HG02943 (cell line): ENCODE results near the gene CELSR3.
A peak's percentile ranks its signal among the peaks of the same experiment; 100 is the strongest.

Source experiments
- ATAC-seq: cut with Tn5 transposase; IDR thresholded peaks from one replicate; pipeline ENCODE4 v1.9.1; 2021; ENCODE audit warnings: mild to moderate bottlenecking, low read depth, moderate library complexity; ENCODE audit not compliant: unreplicated experiment

Gene CELSR3

DNA sequence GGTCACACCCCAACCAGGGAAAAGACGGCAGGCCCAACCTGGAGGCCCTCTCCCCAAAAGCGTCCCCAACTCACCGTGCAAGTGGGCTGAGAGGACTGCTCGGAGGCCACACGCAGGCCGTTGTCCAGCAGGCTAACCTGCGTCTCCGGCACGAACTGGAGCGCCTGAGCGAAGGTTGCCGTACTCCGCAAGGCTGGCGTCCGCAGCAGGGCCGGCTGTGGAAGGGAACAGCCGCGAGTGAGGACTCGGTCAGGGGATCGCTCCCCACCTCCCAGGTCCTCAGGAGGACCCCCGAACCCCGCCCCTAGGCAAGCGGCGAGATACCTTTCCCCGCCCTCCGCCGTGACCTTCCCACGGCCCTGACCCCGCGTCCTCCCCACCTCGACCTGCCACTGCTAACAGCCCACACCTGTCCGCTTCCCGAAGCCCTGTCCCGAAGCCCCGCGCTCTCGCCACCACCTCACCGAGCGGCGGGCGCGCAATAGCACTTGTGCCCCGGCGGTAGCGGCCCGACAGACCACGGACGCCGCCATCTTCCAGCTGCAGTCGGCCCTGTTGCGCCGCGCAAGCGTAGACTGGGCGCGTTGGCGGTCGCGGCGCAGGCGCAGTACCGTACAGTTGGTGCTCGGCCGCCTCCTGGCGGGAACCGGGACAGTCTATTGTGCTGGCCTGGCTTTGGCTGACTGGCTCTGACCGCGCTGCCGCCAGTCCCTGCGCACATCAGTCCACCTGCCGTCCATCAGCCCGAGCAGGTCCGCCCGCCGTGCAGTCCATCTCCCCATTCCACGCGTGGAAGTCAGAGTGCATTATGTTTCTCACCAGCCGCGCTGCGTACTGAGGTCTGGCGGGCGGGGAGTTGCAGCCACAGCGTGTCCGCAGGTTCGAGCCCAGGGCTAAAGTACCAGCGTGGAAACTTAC is 53.3 kb downstream of the CELSR3 start, which contains the start of gene UQCRC1:
TSS of gene UQCRC1 (minus strand) at position 559 of the 918 bp plus-strand sequence. CDS start at position 533, 26 bp downstream.
- ATAC-seq = peak; percentile 93

DNA sequence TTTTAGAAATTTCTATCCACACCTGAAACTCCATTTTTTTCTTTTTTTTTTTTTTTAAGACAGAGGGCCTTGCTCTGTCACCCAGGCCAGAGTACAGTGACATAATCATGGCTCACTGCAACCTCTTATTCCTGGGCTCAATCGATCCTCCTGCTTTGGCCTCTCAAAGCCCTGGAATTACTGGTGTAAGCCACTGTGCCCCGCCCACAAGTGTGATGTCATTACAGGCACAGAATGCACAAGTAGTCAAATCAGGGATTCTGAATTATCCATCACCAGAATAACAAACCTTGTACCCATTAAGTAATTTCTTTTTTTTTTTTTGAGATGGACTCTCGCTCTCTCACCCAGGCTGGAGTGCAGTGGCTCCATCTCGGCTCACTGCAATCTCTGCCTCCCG is 55.2 kb downstream of the CELSR3 start:
- ATAC-seq = no peak

DNA sequence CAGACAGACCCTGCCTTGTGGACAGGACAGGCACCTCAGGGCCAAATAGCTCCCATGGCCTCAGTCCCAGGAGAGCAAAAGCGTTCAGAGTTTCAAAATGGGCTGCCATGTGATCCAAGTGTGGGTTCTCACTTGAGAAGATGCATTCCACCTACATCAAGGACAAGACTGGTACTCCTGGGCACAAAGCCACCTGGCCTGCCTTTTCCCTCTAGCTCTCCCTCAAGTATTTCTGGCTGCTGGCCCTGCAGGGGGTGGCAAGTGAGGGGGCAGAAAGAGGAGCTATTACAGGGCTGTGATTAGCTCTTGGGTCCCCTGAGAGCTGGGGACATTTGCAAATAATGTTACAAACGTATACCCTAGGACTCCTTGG is 61.1 kb downstream of the CELSR3 start:
- ATAC-seq = no peak

DNA sequence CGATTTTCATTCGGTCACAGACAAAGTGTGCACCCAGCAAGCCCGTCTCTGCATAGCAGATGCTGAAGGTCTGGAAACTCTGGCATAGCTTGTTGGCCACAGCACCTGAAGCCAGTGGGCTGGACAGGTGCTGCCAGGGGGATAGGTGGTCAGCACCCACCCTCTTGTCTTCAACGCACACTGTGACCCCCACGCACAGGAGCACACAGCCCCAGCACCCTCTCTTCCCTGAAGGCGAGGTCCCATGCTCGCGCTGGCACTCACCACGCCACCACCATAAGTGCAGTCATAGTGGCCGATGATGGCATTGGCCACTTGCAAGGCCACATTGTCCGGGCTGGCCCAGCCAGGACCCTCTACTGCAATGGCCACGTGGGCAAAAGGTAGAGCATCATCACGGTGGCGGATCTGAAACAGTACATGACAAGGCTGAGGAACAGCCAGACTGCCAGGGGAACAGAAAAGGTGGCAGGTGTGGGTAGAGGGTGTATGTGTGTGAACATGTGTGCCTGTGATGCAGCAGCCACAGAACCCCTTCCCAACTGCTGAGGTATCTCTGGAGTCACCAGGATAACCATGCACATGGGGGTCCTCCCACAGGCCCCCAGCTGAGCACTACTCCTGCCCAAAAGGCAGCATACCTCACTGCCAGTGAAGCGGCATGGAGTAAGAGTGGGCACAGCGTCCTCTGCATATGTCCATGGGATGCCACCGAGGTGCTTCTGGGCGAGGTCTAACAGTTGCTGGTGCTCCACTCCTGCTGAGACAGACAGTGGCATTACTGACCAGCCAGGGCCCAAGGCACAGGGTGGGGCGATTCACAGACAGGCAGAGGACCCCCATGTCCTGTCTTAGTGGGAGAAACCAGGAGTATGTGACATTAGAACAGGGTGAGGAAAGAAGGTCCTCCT is 61.7 kb downstream of the CELSR3 start:
- no peak for ATAC-seq

DNA sequence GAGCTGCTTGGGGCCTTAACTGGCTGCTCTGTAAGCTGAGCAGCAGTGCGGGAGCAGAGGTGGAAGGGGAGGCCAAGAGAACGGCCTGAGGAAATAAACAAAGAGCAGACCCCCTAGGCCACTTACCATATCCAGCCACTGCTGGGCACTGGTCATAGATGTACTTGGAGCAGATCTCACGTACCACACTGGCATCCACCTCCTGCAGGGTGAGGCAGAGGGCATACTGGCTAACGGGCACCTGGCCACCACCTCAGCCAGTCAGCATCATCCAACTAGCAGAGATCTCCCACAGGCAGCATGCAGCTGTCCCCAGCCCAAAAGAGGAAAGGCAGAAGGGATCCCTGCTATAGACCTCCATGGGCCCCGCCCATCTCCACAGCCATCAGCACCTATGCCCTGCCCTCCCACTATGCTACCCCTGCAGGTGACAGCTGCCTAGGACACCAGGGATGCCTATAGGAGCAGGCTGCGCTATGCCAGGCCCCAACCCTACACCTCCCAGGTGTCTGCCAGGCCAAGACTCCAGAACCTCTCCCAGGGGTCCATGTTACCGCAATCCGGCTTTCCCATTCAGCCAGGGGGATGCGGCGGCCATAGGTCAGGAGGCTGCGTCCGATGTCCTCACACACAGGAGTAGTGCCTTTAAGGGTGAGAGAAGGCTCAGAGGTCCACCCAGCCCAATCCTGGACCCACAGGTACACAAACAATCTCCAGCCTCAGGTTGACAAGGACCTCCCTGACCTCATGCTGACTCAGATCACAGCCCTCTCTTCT is 63.0 kb downstream of the CELSR3 start:
- ATAC-seq = no peak

DNA sequence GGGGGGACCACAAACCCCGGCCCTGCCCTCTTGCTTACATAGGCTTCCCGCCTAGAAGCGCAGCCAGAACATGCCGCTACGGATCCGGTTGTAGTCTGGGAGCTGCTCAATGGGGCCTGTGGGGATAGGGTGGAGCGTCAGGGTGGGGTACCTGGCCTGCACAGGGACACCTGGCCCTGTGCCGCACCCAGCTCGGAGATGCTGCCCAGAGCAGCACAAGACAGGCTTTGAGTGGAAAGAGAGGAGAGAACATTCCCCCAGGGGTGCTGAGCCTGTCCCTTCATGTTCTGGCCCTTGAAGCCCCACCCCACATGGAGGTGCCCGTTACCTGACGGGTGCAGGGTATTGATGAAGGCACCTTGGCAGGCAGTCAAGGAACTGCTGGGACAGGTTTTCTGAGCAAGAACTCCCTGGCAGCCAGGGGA is 63.6 kb downstream of the CELSR3 start:
- no peak for ATAC-seq

DNA sequence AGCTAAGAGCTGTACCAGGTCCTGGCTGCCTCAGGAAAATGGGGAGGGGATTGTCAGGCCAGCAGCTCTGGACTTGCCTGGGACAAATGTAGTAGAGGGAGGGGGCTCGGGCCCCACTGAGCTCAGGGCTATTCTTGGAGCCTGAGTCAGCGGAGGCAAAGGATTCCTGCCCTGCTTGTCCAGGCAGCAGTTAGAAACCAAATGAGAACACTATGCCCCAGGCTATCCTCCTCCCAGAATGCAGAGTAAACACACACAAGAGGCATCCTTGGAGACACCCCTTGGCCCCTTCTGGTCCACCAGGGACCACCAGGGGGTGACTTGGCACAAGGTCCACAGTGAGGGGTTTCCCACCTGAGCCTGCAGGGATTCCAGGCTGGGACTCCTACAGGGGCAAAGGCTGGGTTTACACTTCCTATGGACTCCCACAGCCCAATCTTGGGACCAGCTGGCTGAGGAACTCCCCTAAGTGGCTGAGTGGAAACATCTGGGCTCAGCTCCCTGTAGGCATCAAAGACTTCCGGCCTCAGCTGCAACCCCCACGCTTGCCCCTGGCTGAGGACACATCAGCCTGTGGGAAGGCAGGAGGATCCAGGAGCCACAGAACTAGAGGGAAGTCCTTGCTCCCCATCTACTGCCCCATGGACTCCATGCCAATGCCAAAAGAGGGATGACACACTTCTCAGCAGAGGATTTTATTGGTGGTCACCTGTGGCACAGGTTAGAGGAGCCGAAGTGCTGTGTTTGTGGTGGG is 64.2 kb downstream of the CELSR3 start:
- no peak for ATAC-seq

DNA sequence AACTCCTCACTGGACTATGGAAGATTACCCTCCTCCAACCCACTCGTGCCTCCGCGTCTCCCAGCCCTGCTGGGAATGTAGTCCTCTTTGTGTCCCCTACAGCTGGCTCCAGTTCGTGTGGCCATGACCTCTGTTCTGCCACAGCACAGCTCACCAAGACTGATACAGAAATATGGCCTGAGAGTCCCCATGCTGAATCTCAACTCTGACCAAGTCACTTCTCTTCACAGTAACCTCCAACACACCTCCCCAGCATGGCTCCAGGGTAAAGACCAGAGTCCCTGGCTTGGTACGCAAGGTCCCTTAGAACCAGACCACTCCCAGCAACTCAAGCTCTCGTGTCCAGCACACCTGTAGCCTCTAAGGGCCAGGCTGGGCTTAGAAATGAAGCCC is 65.3 kb downstream of the CELSR3 start:
- ATAC-seq = no peak

DNA sequence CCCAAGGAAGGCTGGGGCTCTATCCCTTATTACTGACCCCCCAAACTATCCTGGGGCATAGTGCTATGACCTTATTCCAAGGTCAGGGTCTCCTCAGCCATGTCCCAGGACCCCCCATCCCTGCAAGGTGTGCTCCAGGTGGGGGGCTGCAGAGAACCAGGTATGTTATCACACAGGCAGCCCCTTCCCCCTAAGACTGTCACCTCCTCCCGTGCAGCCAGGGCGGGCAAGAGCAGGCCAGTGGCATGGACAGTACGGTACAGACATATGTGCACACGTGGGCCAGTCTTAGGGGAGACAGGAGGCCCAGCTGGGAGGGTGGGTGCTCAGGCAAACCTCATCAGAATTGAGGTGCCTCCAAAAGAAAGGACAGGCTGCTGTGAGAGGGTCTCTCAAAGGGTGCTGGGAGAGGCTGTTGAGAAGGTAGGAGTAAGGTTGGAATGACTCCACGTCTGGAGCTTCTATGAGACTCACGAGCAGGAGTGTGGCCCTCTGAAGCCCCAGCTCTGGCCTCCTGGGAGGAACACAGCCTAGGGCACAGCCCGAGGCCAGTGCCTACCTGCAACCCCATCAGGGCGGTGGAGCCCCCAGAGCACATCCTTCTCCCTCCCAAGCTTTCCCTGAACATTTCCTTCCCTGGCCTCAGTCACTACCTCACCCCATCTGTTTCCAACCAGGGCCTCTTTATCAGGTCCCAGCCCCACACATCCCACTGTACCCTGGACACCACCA is 65.8 kb downstream of the CELSR3 start:
- no peak for ATAC-seq

DNA sequence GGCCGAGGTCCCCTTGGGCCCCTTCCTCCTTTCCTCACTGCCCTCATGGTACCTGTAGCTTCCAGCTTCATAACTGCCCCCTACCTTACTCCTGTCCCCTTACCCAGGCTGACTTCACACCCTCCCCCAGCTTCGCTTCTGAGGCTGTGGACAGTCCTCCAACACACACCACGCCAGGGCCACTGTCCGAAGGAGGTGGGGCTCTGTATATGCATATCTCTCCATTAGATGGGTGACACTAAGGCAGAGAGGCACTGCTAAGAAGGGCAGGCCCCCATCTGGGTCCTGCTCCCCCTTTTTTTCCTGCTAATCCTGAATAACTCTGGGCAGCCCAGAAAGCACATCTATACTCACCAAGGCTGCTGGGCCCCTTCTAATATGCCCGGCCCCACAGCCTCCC is 66.5 kb downstream of the CELSR3 start:
- ATAC-seq = no peak

DNA sequence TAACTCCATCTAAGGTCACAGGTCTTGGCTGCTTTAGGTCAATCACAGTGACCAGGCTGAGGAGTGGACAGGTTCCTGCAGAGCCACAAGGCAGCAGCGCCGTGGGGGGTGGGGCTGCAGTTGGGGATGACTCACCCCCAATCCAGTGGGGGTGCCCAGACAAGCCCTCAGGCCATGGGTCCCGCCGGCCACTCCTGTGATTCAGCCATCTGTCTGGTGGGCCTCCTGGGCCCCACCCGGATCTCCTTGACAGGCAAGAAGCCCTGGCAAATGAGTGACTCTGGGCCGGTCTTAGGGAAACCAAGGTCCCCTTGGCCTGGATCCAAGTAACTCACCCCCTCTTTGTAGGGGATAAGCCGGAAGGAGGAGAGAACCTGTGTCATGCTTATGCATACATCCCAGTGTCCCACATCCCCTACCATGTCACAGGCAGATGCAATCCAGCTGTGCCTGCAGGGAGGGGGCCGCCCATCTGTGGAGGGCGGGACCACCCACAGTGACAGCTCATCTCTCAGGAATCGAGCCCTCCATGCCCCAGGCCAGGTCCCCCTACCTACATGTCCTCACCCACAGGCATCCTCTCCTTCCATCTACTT is 67.1 kb downstream of the CELSR3 start:
- no peak for ATAC-seq

DNA sequence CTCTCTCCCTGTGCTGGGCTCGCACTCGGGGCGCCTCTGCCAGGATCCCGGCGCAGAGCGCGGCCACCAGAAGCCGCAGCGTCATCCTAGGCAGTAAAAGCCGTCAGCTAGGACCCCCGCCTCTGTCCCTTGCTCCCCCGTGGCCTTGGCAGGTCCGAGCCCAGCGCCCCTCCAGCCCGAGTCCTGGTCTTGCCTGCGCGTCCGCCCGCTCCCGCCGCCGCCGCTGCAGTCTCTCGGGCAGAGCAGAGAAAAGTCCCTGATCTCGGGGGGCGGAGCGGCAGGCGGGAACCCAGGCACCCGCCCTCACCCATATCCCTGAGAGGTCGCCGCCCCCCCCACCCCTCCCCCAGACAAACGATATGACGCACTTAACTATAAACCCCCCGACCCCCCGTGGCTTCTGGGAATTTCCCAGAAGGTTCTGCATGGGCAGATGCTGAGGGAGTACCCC is 67.6 kb downstream of the CELSR3 start, which contains the start of gene COL7A1:
TSS of gene COL7A1 (minus strand) at position 255 of the 451 bp plus-strand sequence. CDS start at position 85, 170 bp downstream.
- ATAC-seq = no peak

DNA sequence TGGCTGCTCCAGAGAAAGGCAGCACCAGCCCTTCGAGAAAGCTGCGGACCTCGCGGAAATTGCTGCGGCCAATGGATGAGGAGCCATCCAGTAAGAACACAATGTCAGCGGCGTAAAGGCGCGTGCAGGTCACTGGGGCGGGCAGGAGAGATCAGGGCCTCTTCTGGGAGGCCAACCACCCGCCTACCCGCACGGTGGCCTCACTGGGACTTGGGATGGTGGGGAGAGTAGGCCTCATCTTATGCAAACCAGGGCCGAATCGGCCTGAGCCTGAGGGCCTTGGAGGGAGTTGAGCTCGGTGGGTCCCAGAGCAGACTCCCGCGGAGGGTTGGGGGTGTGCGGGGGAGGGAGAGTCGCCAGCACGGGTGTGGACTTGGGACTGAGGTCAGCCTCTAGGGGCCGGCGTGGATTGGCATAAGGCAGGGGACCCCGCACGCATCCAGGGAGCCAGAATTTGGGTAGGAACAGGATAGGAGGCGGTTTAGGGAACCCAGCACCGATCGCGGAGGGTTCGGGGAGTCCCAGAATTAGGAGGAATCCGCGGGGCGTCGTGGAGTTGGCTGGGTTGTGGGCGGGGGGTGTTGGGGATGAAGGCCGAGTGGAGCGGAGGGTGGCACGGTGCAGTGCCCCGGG is 68.2 kb downstream of the CELSR3 start:
- ATAC-seq = no peak

DNA sequence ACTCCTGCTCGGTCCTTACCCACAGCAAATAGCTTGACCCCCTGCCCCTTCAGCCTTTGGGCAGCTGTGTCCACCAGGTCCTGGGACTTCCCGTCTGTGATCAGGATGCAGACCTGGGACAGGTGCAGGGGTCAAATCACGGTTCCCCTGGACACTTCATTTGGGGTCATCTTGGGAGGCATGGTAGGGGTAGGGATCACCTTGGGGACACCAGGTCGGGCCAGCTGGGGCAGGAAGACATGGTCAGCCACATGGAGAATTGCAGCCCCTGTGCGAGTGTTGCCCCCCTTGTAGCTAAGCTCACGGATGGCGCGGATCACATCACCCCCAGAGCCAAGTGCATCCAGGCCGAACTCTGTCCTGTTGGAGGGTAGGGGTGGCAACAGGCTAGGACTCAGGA is 69.3 kb downstream of the CELSR3 start:
- no peak for ATAC-seq

DNA sequence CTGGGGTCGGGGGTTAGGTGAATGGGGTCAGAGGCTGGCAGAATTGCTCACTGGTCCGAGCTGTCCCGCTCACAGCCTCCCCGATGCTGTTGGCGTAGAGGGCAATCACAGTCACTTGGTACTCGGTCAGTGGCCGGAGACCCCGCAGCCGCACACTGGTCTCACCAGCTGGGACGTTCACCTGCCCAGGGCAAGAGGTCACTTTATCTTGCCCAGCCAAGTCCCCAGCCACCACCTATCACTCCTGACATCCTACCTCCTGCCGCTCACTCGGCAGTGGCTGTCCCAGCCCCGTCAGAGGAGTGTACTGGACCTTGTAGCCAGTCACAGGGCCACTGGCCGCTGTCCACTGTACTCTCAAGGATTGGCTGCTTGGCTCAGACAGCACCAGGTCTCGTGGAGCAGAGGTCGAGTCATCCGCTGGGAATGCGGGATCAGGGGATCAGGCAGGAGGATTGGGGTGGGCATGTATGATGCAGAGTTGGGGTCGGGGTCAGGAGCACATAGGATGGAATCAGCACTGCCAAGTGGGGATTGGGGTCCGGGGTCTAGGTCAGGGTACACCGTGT is 70.1 kb downstream of the CELSR3 start:
- no peak for ATAC-seq

DNA sequence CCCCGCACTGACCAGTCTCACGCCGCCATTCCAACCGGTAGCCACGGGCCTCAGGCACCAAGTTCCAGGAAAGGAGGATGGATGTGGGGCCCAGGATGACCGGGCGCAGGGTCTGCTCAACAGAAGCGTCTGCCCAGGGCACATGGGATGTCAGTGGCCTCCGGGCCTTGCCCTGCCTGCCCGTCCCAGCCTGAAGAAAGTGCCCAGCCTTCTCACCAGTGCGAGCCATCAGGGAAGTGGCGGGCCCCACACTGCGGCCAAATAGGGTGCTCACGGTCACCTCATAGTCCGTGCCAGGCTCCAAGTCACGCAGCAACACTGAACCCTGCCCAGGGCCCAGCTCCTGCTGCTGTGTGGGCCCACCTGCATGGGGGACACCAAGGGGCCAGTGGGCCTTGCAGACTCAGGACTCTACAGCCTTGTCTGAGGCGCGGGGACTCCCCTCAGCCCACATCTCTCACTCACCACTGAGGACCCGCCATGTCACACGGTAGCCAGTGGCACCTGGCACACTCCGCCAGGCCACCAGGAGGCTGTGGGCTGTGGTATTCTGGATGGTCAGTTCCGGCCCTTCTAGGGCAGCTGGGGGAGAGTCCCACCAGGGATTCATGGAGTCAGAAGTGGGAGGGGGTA is 70.7 kb downstream of the CELSR3 start:
- ATAC-seq = no peak

DNA sequence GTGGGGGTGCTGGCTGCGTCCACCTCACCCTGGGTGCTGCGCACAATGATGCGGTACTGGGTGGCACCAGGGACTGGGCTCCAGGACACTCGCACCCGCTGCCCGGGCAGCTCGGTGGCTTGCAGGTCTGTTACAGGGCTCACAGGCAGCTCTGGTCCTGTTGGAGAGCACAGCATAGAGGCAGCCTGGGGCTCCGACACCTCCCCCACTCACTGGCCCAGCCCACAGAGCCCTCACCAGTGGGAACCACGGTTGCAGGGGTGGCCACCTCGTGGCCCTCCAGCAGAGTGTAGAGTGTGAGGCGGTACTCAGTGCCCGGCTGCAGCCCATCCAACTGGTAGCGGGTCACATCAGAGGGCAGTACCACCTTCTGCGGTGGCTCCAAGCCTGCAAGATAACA is 71.2 kb downstream of the CELSR3 start:
- ATAC-seq = no peak
